GM12874 (cell line): ENCODE data around the gene DDX39A.

Source experiments
- TF ChIP-seq, protein P1 (sequence below): IDR thresholded peaks from 2 replicates; pipeline ENCODE4 v1.5.1; 2011; ENCODE audit warnings: low read depth, mild to moderate bottlenecking, control low read depth, low read length, moderate library complexity; ENCODE audit not compliant: insufficient read depth

The DDX39A gene

DNA sequence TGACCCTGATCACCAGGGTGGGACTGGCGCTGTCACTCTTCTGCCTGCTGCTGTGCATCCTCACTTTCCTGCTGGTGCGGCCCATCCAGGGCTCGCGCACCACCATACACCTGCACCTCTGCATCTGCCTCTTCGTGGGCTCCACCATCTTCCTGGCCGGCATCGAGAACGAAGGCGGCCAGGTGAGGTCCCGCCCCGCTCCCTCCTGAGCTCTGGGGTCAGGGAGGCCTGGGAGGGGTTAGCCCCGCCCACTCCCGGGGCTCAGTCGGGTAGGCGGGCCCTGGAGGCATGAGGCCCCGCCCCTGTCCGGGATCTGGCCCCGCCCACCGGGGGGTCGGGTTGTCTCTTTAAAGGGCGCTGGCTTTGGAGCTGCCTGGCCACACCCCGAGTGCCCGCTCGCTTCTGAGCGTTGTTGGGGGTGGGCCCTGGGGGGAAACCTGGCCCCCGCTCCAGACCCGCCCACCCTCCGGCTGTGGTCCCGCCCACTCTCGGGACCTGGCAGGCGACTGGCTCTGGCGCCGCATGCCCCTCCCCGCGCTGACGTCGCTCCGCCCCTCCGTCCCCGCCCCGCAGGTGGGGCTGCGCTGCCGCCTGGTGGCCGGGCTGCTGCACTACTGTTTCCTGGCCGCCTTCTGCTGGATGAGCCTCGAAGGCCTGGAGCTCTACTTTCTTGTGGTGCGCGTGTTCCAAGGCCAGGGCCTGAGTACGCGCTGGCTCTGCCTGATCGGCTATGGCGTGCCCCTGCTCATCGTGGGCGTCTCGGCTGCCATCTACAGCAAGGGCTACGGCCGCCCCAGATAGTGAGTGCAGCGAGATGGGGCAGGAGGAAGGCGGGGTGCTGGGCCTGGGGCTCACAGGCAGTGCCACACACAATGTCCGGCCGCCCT lies 13.1 kb downstream of the DDX39A start:
- TF ChIP-seq, protein P1, sequence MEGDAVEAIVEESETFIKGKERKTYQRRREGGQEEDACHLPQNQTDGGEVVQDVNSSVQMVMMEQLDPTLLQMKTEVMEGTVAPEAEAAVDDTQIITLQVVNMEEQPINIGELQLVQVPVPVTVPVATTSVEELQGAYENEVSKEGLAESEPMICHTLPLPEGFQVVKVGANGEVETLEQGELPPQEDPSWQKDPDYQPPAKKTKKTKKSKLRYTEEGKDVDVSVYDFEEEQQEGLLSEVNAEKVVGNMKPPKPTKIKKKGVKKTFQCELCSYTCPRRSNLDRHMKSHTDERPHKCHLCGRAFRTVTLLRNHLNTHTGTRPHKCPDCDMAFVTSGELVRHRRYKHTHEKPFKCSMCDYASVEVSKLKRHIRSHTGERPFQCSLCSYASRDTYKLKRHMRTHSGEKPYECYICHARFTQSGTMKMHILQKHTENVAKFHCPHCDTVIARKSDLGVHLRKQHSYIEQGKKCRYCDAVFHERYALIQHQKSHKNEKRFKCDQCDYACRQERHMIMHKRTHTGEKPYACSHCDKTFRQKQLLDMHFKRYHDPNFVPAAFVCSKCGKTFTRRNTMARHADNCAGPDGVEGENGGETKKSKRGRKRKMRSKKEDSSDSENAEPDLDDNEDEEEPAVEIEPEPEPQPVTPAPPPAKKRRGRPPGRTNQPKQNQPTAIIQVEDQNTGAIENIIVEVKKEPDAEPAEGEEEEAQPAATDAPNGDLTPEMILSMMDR: peak; percentile 98

DNA sequence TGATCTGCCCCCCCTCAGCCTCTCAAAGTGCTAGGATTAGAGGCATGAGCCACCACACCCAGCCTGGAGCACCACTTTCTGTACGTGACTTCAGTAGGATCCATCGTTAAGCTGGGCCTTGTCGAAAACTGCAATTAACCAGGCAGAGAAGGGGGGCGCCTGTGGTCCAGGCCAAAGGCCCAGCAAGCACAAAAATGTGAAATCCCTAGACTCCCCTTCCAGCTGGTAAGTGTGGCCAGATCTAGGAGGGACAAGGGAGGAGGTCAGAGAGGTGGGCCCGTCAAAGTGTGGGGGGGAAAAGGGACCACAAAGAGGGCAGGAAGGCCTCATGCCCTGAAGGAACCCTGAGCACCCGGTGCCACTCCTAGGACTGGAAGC lies 13.8 kb downstream of the DDX39A start:
- TF ChIP-seq, protein P1: no peak

DNA sequence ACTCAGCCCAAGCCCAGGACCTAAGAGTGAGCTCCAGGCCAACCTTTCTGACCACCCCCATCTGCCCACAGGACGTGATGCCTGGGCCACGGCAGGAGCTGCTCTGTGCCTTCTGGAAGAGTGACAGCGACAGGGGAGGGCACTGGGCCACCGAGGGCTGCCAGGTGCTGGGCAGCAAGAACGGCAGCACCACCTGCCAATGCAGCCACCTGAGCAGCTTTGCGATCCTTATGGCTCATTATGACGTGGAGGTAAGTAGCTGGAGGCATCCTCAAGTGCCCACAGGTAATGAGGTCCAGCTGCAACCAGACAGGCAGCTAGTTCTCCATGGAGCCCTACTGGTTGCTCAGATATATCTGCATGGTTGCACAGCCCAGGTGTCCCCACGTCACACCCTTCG lies 14.8 kb downstream of the DDX39A start:
- TF ChIP-seq, protein P1: no peak

DNA sequence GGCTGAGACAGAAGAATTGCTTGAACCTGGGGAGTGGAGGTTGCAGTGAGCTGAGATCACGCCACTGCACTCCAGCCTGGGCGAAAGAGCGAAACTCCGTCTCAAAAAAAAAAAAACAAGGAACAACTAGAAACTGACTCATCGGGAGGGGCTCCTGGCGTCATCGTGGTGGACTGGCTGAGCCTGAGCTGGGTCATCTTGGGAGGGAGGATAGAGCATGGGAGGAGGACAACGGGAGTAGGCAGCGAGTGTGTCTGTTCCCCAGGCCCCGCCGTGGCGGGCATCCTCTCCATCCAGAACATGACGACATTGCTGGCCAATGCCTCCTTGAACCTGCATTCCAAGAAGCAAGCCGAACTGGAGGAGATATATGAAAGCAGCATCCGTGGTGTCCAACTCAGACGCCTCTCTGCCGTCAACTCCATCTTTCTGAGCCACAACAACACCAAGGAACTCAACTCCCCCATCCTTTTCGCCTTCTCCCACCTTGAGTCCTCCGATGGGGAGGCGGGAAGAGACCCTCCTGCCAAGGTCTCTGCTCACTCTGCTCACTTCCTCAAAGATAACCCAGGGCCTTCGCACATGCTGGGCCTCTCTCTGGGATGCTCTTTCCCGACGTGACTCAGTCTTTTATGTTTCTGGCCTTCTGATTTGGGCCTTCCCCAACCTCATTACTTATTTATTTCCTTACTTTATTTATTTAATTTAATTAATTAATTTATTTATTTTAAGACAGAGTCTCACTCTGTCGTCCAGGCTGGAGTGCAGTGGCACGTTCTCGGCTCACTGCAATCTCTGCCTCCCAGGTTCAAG lies 16.6 kb downstream of the DDX39A start:
- TF ChIP-seq, protein P1: no peak

DNA sequence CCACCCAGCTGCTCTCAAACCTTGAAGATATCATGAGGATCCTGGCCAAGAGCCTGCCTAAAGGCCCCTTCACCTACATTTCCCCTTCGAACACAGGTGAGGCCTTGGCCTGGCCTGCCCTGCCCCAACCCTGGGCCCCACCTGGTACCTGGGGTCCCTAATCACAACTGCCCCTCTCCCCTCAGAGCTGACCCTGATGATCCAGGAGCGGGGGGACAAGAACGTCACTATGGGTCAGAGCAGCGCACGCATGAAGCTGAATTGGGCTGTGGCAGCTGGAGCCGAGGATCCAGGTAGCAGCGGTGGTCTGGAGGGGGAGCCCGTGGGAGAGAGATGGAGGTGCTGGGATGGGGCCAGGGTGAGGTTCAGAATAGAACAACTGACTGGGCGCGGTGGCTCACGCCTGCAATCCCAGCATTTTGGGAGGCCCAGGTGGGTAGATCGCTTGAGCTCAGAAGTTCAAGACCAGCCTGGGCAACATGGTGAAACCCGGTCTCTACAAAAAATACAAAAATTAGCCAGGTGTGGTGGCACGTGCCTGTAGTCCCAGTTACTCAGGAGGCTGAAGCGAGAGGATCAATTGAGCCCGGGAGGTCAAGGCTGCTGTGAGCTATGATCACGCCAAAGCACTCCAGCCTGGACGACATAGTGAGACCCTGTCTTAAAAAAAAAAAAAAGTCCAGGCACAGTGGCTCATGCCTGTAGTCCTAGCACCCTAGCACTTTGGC lies 17.5 kb downstream of the DDX39A start:
- TF ChIP-seq, protein P1: no peak

DNA sequence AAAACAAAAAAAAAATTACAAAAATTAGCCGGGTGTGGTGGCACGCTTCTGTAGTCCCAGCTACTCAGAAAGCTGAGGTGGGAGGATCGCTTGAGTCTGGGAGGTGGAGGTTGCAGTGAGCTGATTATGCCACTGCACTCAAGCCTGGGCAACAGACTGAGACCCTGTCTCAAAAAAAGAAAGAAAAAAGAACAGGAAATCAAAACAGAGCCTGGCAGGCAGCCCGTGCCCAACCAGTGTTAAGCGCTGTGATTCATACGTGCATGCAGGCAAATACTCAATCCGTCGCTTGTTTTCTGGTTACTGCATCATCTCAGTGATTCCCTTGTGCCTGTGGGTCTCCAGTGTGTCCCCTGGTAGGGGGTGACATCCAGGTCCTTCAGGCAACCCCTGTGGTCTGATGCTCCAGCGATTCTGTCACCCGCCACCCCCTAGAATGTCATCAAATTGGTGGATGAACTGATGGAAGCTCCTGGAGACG lies 18.1 kb downstream of the DDX39A start:
- TF ChIP-seq, protein P1: no peak
